ENCODE measurements around the gene PNKD. TPM values are rescaled to one million over a fixed set of nuclear protein-coding genes. Genes with fewer than 3 reads are reported as not detected.

The PNKD gene
- total and polyA plus RNA-seq, 10 of the 15 experiments (the other 5 are each of a cell fraction or from before 2014, with no cell fraction given), result 27.2 to 106 (median 61.3) TPM

DNA sequence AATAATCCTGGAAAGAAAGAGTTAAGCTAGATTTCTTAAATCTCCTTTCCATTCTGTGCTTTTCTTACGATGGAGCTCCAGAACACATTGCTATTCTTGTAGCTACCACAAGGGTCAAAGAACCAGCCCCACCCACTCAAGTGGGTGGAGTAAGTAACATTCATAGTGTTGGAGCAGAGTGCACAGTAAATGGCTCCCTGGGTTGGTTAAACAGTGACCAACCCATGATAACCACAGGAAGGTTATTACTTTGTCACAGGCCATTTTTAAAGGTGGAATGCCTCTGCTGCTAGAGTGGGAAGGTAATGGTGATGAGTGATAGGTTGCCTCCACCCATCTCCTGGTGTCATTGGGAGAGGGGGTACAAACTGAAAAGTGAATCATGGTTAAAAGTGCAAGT lies 39.4 kb upstream of the PNKD start (continued):
- TF ChIP-seq, protein P1, sequence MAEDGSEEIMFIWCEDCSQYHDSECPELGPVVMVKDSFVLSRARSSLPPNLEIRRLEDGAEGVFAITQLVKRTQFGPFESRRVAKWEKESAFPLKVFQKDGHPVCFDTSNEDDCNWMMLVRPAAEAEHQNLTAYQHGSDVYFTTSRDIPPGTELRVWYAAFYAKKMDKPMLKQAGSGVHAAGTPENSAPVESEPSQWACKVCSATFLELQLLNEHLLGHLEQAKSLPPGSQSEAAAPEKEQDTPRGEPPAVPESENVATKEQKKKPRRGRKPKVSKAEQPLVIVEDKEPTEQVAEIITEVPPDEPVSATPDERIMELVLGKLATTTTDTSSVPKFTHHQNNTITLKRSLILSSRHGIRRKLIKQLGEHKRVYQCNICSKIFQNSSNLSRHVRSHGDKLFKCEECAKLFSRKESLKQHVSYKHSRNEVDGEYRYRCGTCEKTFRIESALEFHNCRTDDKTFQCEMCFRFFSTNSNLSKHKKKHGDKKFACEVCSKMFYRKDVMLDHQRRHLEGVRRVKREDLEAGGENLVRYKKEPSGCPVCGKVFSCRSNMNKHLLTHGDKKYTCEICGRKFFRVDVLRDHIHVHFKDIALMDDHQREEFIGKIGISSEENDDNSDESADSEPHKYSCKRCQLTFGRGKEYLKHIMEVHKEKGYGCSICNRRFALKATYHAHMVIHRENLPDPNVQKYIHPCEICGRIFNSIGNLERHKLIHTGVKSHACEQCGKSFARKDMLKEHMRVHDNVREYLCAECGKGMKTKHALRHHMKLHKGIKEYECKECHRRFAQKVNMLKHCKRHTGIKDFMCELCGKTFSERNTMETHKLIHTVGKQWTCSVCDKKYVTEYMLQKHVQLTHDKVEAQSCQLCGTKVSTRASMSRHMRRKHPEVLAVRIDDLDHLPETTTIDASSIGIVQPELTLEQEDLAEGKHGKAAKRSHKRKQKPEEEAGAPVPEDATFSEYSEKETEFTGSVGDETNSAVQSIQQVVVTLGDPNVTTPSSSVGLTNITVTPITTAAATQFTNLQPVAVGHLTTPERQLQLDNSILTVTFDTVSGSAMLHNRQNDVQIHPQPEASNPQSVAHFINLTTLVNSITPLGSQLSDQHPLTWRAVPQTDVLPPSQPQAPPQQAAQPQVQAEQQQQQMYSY (CRISPR knock-in tag; IDR thresholded peaks at IDR 0.05), result no peak
- no peak for TF ChIP-seq CBX3 (IDR thresholded peaks at IDR 0.05; ENCODE audit: borderline replicate concordance, low read depth)
- TF ChIP-seq SPI1 (IDR thresholded peaks at IDR 0.05; ENCODE audit: borderline replicate concordance, insufficient read depth, low read depth, low read length), result no peak

DNA sequence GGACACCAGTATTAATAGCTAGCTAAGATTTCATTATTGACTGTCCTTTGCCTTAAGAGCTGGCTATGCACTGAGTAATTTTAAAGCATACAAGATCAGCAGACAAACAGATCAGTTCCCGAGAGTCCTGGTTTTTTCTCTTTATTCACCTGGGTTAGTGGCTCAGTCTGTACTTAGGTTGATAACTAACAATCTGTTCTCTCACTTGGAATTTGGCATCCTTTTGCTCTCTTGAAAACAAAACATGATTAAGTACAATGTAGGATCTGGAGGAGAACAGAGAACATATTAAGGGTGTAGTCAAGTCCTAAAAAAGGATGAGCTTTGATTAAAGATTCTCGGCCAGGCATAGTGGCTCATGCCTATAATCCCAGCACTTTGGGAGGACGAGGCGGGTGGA lies 36.8 kb upstream of the PNKD start:
- in situ Hi-C loops (cut with MboI), result no loop called here
- peaks cover 20 to 45% of the 10 kb centered on the region in 2 experiments for H3K36me3 ChIP-seq (ENCODE audit: control insufficient read depth in 2 of 2, insufficient read depth in 2 of 2, low read length in 1 of 2)
- no peak for ATAC-seq
- POLR2A ChIA-PET, result interaction anchor here (1.7 kb wide), 1 partner anchor 12 kb away, joined by 5 read pairs; no protein-coding TSS in a partner anchor
- no peaks in the 10 kb centered on the region for H3K9me3 ChIP-seq (replicated peaks; ENCODE audit: control insufficient read depth, insufficient read depth, low read length)
- H3K27me3 ChIP-seq (replicated peaks in 1 of 2; ENCODE audit: control insufficient read depth in 2 of 2, insufficient read depth in 2 of 2, low read length in 1 of 2), result no peaks in the 10 kb centered on the region
- H3K4me1 ChIP-seq (ENCODE audit: control insufficient read depth, insufficient read depth, low read length), result peaks cover 19% of the 10 kb centered on the region
- CTCF ChIA-PET, result interaction anchor here (1.0 kb wide), 1 partner anchor 24 kb away, joined by 4 read pairs; no protein-coding TSS in a partner anchor
- peaks cover 20% of the 10 kb centered on the region for H3K79me2 ChIP-seq (ENCODE audit: control insufficient read depth, insufficient read depth, low read length)
- no peak for FAIRE-seq
- RAD21 ChIA-PET (ENCODE audit: unreplicated experiment), result no interaction called here
- H3K9ac ChIP-seq (ENCODE audit: control insufficient read depth, insufficient read depth, low read length), result no peak overlapping the region
- no peak for TF ChIP-seq CHD2 (IDR thresholded peaks at IDR 0.05; ENCODE audit: borderline replicate concordance, low read depth, low read length)
- TF ChIP-seq ZSCAN29 (IDR thresholded peaks at IDR 0.05), result no peak
- TF ChIP-seq, protein P2, sequence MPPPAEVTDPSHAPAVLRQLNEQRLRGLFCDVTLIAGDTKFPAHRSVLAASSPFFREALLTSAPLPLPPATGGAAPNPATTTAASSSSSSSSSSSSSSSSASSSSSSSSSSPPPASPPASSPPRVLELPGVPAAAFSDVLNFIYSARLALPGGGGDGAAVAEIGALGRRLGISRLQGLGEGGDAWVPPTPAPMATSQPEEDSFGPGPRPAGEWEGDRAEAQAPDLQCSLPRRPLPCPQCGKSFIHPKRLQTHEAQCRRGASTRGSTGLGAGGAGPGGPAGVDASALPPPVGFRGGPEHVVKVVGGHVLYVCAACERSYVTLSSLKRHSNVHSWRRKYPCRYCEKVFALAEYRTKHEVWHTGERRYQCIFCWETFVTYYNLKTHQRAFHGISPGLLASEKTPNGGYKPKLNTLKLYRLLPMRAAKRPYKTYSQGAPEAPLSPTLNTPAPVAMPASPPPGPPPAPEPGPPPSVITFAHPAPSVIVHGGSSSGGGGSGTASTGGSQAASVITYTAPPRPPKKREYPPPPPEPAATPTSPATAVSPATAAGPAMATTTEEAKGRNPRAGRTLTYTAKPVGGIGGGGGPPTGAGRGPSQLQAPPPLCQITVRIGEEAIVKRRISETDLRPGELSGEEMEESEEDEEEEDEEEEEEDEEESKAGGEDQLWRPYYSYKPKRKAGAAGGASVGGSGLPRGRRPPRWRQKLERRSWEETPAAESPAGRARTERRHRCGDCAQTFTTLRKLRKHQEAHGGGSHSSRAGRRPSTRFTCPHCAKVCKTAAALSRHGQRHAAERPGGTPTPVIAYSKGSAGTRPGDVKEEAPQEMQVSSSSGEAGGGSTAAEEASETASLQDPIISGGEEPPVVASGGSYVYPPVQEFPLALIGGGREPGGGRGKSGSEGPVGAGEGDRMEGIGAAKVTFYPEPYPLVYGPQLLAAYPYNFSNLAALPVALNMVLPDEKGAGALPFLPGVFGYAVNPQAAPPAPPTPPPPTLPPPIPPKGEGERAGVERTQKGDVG (CRISPR knock-in tag; IDR thresholded peaks at IDR 0.05), result no peak
- TF ChIP-seq RBBP5 (conservative IDR thresholded peaks at IDR 0.05), result no peak
- TF ChIP-seq BACH1 (IDR thresholded peaks at IDR 0.05; ENCODE audit: borderline replicate concordance), result no peak
- TF ChIP-seq NFYB (IDR thresholded peaks at IDR 0.05; ENCODE audit: insufficient read depth, low read depth, low read length), result no peak
- no peak for TF ChIP-seq RAD21 (IDR thresholded peaks at IDR 0.05; ENCODE audit: insufficient read depth, low read depth, low read length)
- no peak for TF ChIP-seq MEF2B (IDR thresholded peaks at IDR 0.05; ENCODE audit: partially characterized antibody, poor library complexity, severe bottlenecking)
- no peak for TF ChIP-seq STAT3 (IDR thresholded peaks at IDR 0.05; ENCODE audit: low read depth, low read length)
- TF ChIP-seq, protein P3, sequence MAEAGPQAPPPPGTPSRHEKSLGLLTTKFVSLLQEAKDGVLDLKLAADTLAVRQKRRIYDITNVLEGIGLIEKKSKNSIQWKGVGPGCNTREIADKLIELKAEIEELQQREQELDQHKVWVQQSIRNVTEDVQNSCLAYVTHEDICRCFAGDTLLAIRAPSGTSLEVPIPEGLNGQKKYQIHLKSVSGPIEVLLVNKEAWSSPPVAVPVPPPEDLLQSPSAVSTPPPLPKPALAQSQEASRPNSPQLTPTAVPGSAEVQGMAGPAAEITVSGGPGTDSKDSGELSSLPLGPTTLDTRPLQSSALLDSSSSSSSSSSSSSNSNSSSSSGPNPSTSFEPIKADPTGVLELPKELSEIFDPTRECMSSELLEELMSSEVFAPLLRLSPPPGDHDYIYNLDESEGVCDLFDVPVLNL (IDR thresholded peaks at IDR 0.05; ENCODE audit: low read depth, low read length), result no peak
- H3K4me2 ChIP-seq (ENCODE audit: control insufficient read depth, insufficient read depth), result no peak overlapping the region
- peaks cover 3% of the 10 kb centered on the region; the same call in 1 of the 2 replicates for H4K20me1 ChIP-seq (ENCODE audit: control insufficient read depth, insufficient read depth)
- H3K4me3 ChIP-seq, result no peak overlapping the region
- no peak overlapping the region for H2AFZ ChIP-seq (ENCODE audit: control insufficient read depth, low read depth, low read length)
- intact Hi-C loops (cut with micrococcal nuclease; ENCODE audit: unreplicated experiment), result no loop called here
- no TSS peak for BruUV-seq (replicated peaks)
- DNase-seq (ENCODE audit: low read depth, low spot score), result no peak
- WGBS (ENCODE audit: insufficient coverage, insufficient replicate concordance, low lambda C conversion rate, missing lambda C conversion rate), result 96% methylated on average over 4 of the region's 4 CpGs
- no peak overlapping the region for H3K27ac ChIP-seq (ENCODE audit: control insufficient read depth, insufficient read depth)
- SMC1A ChIA-PET (ENCODE audit: uncharacterized antibody, unreplicated experiment), result interaction anchor here (1.3 to 1.5 kb wide), 3 partner anchors 9 to 14 kb away, joined by 4 read pairs; no protein-coding TSS in a partner anchor
